ENCODE results near the gene PHACTR1.

DNA sequence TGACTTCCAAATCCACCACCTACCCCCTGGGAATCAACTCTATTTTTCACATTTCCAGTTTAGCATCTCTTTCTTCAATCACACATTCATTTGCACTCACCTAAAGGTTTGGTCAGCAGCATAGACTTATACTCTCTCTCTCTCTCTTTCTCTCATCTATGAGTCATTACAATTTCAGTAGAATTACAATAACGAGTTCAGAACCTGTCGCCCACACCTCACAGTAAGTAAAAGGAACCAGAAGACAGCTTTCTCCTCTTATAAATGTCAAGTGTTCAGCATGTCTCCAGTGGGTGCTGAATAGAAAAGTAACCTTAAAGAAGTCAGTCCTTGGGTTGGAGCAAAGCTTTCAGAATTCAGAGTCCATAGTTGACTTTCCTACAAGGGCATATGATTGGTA is 1.1 kb upstream of the PHACTR1 start:
- TF ChIP-seq, protein P1, sequence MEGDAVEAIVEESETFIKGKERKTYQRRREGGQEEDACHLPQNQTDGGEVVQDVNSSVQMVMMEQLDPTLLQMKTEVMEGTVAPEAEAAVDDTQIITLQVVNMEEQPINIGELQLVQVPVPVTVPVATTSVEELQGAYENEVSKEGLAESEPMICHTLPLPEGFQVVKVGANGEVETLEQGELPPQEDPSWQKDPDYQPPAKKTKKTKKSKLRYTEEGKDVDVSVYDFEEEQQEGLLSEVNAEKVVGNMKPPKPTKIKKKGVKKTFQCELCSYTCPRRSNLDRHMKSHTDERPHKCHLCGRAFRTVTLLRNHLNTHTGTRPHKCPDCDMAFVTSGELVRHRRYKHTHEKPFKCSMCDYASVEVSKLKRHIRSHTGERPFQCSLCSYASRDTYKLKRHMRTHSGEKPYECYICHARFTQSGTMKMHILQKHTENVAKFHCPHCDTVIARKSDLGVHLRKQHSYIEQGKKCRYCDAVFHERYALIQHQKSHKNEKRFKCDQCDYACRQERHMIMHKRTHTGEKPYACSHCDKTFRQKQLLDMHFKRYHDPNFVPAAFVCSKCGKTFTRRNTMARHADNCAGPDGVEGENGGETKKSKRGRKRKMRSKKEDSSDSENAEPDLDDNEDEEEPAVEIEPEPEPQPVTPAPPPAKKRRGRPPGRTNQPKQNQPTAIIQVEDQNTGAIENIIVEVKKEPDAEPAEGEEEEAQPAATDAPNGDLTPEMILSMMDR (conservative IDR thresholded peaks at IDR 0.05; ENCODE audit: low read depth, low read length): no peak
- TF ChIP-seq EZH2 (IDR thresholded peaks at IDR 0.05; ENCODE audit: low read length, unreplicated experiment): no peak

Measured in PC-3 (cell line).